HEK293 (cell line): ENCODE measurements around the gene FAH.

ENCODE experiments used
- CTCF ChIA-PET: fragments of 350-600 bp; formaldehyde crosslinking; extraction: SDS; loops from one replicate; lab custom pipeline; 2021; ENCODE audit warnings: antibody characterized with exemption; lab: Yijun Ruan, JAX
- POLR2A ChIA-PET: fragments of 300-600 bp; formaldehyde crosslinking; extraction: SDS; loops from one replicate; lab custom pipeline; 2020; ENCODE audit warnings: antibody characterized with exemption, inconsistent platforms; lab: Yijun Ruan, JAX
- H3K27ac ChIP-seq: fragments of 200-500 bp; sonication (Bioruptor generic); 2 replicates; pipeline ENCODE4 v1.5.1; 2014; ENCODE audit warnings: low read depth, low read length, control low read depth, inconsistent platforms; ENCODE audit errors: extremely low read depth
- H3K36me3 ChIP-seq, 2 experiments: fragments of 200-500 bp in 1 of 2; sonication (Bioruptor generic) in 1 of 2; 1 replicate in 1 of 2; 2 replicates in 1 of 2; pipeline ENCODE4 v1.5.1; 2014 to 2017; ENCODE audit warnings: inconsistent platforms in 2 of 2, low read length in 2 of 2; ENCODE audit not compliant: control insufficient read depth in 2 of 2, insufficient read depth in 1 of 2
- H3K4me1 ChIP-seq: fragments of 200-500 bp; sonication (Bioruptor generic); 2 replicates; pipeline ENCODE4 v1.5.1; 2014; ENCODE audit warnings: mild to moderate bottlenecking, low read length, inconsistent platforms; ENCODE audit not compliant: control insufficient read depth, insufficient read depth
- H3K4me3 ChIP-seq: 2 replicates; pipeline ENCODE4 v1.5.1; 2011; ENCODE audit warnings: low read depth, mild to moderate bottlenecking, control low read depth, low read length, moderate library complexity
- H3K9me3 ChIP-seq: fragments of 200-500 bp; sonication (Bioruptor generic); 2 replicates; pipeline ENCODE4 v1.5.1; 2014; ENCODE audit warnings: low read depth, low read length, inconsistent platforms; ENCODE audit not compliant: control insufficient read depth, insufficient read depth
- EGR2 ChIP-seq: fragments of 450-650 bp; formaldehyde crosslinking; IDR thresholded peaks from 2 replicates; pipeline ENCODE4 v1.5.1; 2016; ENCODE audit warnings: low read depth, missing biosample characterization, missing genetic modification characterization
- GLIS1 ChIP-seq: fragments of 450-650 bp; formaldehyde crosslinking; IDR thresholded peaks from 2 replicates; pipeline ENCODE4 v1.5.1; 2016; ENCODE audit warnings: missing biosample characterization, missing genetic modification characterization
- SCRT2 ChIP-seq: fragments of 450-650 bp; formaldehyde crosslinking; IDR thresholded peaks from 2 replicates; pipeline ENCODE4 v1.5.1; 2016; ENCODE audit warnings: missing biosample characterization, missing genetic modification characterization
- SP7 ChIP-seq: fragments of 450-650 bp; formaldehyde crosslinking; IDR thresholded peaks from 2 replicates; pipeline ENCODE4 v1.5.1; 2016; ENCODE audit warnings: missing biosample characterization, missing genetic modification characterization
- ZBTB17 ChIP-seq: fragments of 450-650 bp; formaldehyde crosslinking; IDR thresholded peaks from 2 replicates; pipeline ENCODE4 v1.5.1; 2016; ENCODE audit warnings: missing biosample characterization, missing genetic modification characterization
- ZBTB8A ChIP-seq: fragments of 450-650 bp; formaldehyde crosslinking; IDR thresholded peaks from 2 replicates; pipeline ENCODE4 v1.5.1; 2016; ENCODE audit warnings: missing biosample characterization, missing genetic modification characterization
- ZNF114 ChIP-seq: fragments of 450-650 bp; formaldehyde crosslinking; IDR thresholded peaks from 2 replicates; pipeline ENCODE4 v1.5.0; 2017; ENCODE audit warnings: missing biosample characterization, missing genetic modification characterization
- ZNF24 ChIP-seq: fragments of 450-650 bp; formaldehyde crosslinking; IDR thresholded peaks from 2 replicates; pipeline ENCODE4 v1.5.1; 2016; ENCODE audit warnings: missing biosample characterization, missing genetic modification characterization
- ZNF311 ChIP-seq: fragments of 450-650 bp; formaldehyde crosslinking; IDR thresholded peaks from 2 replicates; pipeline ENCODE4 v1.5.1; 2017; ENCODE audit warnings: missing biosample characterization, missing genetic modification characterization, borderline replicate concordance
- ZNF501 ChIP-seq: fragments of 450-650 bp; formaldehyde crosslinking; IDR thresholded peaks from 2 replicates; pipeline ENCODE4 v1.5.1; 2016; ENCODE audit warnings: missing biosample characterization, missing genetic modification characterization
- ZNF510 ChIP-seq: fragments of 450-650 bp; formaldehyde crosslinking; IDR thresholded peaks from 2 replicates; pipeline ENCODE4 v1.5.1; 2018; ENCODE audit warnings: mild to moderate bottlenecking, missing genetic modification characterization, missing biosample characterization; ENCODE audit not compliant: insufficient replicate concordance
- ZNF561 ChIP-seq: fragments of 450-650 bp; IDR thresholded peaks from 2 replicates; pipeline ENCODE4 v1.5.1; 2018; ENCODE audit warnings: missing biosample characterization, missing genetic modification characterization, borderline replicate concordance
- ZNF585B ChIP-seq: fragments of 450-650 bp; formaldehyde crosslinking; IDR thresholded peaks from 2 replicates; pipeline ENCODE4 v1.5.1; 2016; ENCODE audit warnings: missing biosample characterization, missing genetic modification characterization
- ZNF76 ChIP-seq: fragments of 450-650 bp; formaldehyde crosslinking; IDR thresholded peaks from 2 replicates; pipeline ENCODE4; 2016; ENCODE audit warnings: low read depth, missing biosample characterization, missing genetic modification characterization, borderline replicate concordance
- ZNF791 ChIP-seq: fragments of 450-650 bp; formaldehyde crosslinking; IDR thresholded peaks from 2 replicates; pipeline ENCODE4 v1.5.1; 2016; ENCODE audit warnings: missing biosample characterization, missing genetic modification characterization
- ZSCAN23 ChIP-seq: fragments of 450-650 bp; formaldehyde crosslinking; IDR thresholded peaks from 2 replicates; pipeline ENCODE4 v1.5.1; 2016; ENCODE audit warnings: missing biosample characterization, missing genetic modification characterization
- TF ChIP-seq, protein P1 (sequence below): fragments of 450-650 bp; formaldehyde crosslinking; IDR thresholded peaks from 2 replicates; pipeline ENCODE4 v1.5.1; 2016; ENCODE audit warnings: missing biosample characterization, missing genetic modification characterization
- TF ChIP-seq, protein P2 (sequence below): fragments of 450-650 bp; formaldehyde crosslinking; IDR thresholded peaks from 2 replicates; pipeline ENCODE4 v1.5.1; 2016; ENCODE audit warnings: missing biosample characterization, missing genetic modification characterization
- TF ChIP-seq, protein P3 (sequence below): fragments of 450-650 bp; formaldehyde crosslinking; IDR thresholded peaks from 2 replicates; pipeline ENCODE4 v1.5.1; 2016; ENCODE audit warnings: missing biosample characterization, missing genetic modification characterization, borderline replicate concordance

FAH gene

DNA sequence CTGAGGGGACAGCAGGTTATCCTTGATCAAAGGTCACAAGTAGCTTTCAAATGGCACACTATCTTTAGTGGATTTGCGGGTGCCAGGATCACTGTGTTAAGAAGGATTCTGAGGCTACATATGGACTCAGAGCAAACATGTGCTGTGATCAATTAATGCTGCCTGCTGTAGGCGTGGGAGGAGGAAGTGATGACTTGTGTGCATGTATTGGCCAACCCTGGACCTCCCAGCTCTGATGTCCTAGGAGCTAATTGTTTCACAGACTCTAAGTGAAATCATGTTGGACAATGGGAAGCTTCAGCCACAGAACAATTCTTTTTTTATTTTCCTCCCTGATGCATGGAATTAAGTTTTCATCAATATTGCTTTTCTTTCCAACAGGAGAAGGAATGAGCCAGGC is 24.4 kb downstream of the FAH start:
- Histone ChIP-seq H3K36me3 (peaks cover 0 to 50% of the 10 kb centered on the region in 2 experiments; a peak in 1 of 3 replicates), H3K4me1 (no peaks in the 10 kb centered on the region), H3K4me3 (no peak overlapping the region), H3K27ac (no peak overlapping the region), H3K9me3 (no peaks in the 10 kb centered on the region)
- TF ChIP-seq SCRT2 (tag by site-specific recombination) = no peak
- 0 out of 2 replicates have a peak, but pooled peaks have one; percentile 29 for TF ChIP-seq ZBTB17
- ChIA-PET CTCF (interaction anchor here (0.6 to 1.2 kb wide), 2 partner anchors 129 to 327 kb away, joined by 3 to 4 read pairs; no protein-coding TSS in a partner anchor), POLR2A (no interaction called here)

DNA sequence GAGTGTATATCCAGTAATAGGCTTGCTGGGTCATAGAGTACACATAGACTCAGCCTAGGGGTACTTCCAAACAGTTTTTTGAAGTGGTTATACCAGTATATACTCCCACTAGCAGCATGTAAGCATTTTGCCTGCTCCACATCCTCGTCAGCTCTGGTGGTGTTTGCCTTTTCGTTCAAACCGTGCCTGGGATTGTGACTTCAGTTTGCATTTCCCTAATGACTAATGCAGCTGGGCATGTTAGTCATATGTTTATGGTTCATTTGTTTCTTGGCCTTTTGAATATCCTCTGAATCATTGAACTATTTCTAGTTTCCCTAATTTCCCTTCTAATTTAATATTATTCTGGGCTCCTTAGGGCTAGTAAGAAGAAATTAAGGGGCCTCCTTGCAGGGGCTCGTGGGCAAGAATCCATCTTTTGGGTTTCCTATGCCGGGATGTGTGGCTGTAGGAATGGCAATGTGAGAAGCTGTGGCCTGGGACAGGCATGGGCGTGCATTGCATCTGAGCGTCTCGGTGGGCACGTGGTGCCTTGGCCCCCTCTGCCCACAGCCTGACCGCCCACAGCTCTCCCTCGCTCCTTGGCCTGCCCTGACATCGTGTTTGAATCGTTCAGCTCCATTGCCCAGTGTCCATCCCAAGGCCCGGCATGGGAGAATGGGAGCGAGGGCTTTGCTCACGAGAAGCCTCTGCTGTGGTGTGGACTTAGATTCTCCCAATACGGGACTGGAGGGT is 26.4 kb downstream of the FAH start:
- no peak for TF ChIP-seq ZNF585B
- no peak for TF ChIP-seq ZBTB8A
- TF ChIP-seq, protein P1, sequence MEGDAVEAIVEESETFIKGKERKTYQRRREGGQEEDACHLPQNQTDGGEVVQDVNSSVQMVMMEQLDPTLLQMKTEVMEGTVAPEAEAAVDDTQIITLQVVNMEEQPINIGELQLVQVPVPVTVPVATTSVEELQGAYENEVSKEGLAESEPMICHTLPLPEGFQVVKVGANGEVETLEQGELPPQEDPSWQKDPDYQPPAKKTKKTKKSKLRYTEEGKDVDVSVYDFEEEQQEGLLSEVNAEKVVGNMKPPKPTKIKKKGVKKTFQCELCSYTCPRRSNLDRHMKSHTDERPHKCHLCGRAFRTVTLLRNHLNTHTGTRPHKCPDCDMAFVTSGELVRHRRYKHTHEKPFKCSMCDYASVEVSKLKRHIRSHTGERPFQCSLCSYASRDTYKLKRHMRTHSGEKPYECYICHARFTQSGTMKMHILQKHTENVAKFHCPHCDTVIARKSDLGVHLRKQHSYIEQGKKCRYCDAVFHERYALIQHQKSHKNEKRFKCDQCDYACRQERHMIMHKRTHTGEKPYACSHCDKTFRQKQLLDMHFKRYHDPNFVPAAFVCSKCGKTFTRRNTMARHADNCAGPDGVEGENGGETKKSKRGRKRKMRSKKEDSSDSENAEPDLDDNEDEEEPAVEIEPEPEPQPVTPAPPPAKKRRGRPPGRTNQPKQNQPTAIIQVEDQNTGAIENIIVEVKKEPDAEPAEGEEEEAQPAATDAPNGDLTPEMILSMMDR (tag by site-specific recombination) = no peak
- TF ChIP-seq ZNF76 = no peak
- no peak for TF ChIP-seq ZNF791 (tag by site-specific recombination)
- TF ChIP-seq SP7 (tag by site-specific recombination) = no peak
- TF ChIP-seq, protein P2, sequence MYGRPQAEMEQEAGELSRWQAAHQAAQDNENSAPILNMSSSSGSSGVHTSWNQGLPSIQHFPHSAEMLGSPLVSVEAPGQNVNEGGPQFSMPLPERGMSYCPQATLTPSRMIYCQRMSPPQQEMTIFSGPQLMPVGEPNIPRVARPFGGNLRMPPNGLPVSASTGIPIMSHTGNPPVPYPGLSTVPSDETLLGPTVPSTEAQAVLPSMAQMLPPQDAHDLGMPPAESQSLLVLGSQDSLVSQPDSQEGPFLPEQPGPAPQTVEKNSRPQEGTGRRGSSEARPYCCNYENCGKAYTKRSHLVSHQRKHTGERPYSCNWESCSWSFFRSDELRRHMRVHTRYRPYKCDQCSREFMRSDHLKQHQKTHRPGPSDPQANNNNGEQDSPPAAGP = no peak
- no peak for TF ChIP-seq ZSCAN23 (tag by site-specific recombination)
- no peak for TF ChIP-seq ZNF114
- TF ChIP-seq ZNF561 (tag by site-specific recombination) = no peak
- TF ChIP-seq ZNF510 (tag by site-specific recombination) = no peak
- TF ChIP-seq ZNF24 (tag by site-specific recombination) = no peak
- TF ChIP-seq ZNF501 (tag by site-specific recombination) = no peak
- no peak for TF ChIP-seq EGR2
- TF ChIP-seq ZNF311 (tag by site-specific recombination) = no peak
- no peak for TF ChIP-seq GLIS1 (tag by site-specific recombination)
- TF ChIP-seq, protein P3, sequence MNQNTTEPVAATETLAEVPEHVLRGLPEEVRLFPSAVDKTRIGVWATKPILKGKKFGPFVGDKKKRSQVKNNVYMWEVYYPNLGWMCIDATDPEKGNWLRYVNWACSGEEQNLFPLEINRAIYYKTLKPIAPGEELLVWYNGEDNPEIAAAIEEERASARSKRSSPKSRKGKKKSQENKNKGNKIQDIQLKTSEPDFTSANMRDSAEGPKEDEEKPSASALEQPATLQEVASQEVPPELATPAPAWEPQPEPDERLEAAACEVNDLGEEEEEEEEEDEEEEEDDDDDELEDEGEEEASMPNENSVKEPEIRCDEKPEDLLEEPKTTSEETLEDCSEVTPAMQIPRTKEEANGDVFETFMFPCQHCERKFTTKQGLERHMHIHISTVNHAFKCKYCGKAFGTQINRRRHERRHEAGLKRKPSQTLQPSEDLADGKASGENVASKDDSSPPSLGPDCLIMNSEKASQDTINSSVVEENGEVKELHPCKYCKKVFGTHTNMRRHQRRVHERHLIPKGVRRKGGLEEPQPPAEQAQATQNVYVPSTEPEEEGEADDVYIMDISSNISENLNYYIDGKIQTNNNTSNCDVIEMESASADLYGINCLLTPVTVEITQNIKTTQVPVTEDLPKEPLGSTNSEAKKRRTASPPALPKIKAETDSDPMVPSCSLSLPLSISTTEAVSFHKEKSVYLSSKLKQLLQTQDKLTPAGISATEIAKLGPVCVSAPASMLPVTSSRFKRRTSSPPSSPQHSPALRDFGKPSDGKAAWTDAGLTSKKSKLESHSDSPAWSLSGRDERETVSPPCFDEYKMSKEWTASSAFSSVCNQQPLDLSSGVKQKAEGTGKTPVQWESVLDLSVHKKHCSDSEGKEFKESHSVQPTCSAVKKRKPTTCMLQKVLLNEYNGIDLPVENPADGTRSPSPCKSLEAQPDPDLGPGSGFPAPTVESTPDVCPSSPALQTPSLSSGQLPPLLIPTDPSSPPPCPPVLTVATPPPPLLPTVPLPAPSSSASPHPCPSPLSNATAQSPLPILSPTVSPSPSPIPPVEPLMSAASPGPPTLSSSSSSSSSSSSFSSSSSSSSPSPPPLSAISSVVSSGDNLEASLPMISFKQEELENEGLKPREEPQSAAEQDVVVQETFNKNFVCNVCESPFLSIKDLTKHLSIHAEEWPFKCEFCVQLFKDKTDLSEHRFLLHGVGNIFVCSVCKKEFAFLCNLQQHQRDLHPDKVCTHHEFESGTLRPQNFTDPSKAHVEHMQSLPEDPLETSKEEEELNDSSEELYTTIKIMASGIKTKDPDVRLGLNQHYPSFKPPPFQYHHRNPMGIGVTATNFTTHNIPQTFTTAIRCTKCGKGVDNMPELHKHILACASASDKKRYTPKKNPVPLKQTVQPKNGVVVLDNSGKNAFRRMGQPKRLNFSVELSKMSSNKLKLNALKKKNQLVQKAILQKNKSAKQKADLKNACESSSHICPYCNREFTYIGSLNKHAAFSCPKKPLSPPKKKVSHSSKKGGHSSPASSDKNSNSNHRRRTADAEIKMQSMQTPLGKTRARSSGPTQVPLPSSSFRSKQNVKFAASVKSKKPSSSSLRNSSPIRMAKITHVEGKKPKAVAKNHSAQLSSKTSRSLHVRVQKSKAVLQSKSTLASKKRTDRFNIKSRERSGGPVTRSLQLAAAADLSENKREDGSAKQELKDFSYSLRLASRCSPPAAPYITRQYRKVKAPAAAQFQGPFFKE (tag by site-specific recombination) = no peak
- ChIA-PET POLR2A (no interaction called here), CTCF (interaction anchor here (0.5 kb wide), 1 partner anchor 81 kb away, joined by 3 read pairs; no protein-coding TSS in a partner anchor)
- Histone ChIP-seq H3K4me3 (no peak overlapping the region), H3K9me3 (no peaks in the 10 kb centered on the region), H3K36me3 (peaks cover 0 to 61% of the 10 kb centered on the region in 2 experiments; a peak in 1 of 3 replicates), H3K27ac (no peak overlapping the region), H3K4me1 (no peaks in the 10 kb centered on the region)
